ENCODE data around the gene FMO1.

GRCh38 chr1:171219346-171220080 lies 28.8 kb upstream of the FMO1 start:
- TF ChIP-seq CTCF (IDR thresholded peaks at IDR 0.05) = no peak
- no peak for TF ChIP-seq POLR2A (IDR thresholded peaks at IDR 0.05)

All from uterus (tissue), 2 donors.